ENCODE measurements around the gene SLC6A12.
"Not testable (repeated sequence)": the region's sequence is repeated elsewhere in the genome, so short reads cannot be mapped to it uniquely, and the experiment has no call there.

The SLC6A12 gene

GRCh38 chr12:189622-189962 is 24.4 kb downstream of the SLC6A12 start:
- no peaks in the 10 kb centered on the region for H3K27me3 ChIP-seq (ENCODE audit: insufficient read depth, poor library complexity, severe bottlenecking)
- no peak for DNase-seq (ENCODE audit: low read depth in 1 of 2, low spot score in 1 of 2)
- no peak overlapping the region for H3K27ac ChIP-seq (replicated peaks)
- TF ChIP-seq CTCF (IDR thresholded peaks at IDR 0.05; ENCODE audit: insufficient read depth, low read length) (no peak), SPI1 (IDR thresholded peaks at IDR 0.05; ENCODE audit: borderline replicate concordance, low read depth) (no peak), REST (IDR thresholded peaks at IDR 0.05; ENCODE audit: insufficient replicate concordance, low read depth) (no peak), POLR2AphosphoS5 (IDR thresholded peaks at IDR 0.05; ENCODE audit: low read depth) (no peak), GABPA (IDR thresholded peaks at IDR 0.05; ENCODE audit: low read depth) (no peak)
- no peak overlapping the region for H3K4me3 ChIP-seq (replicated peaks; ENCODE audit: insufficient read depth, low read length)

- Histone ChIP-seq H3K27me3 (ENCODE audit: insufficient read depth, poor library complexity, severe bottlenecking) (no peaks in the 10 kb centered on the region), H3K4me3 (replicated peaks; ENCODE audit: insufficient read depth, low read length) (peak overlapping the region; percentile 33), H3K27ac (replicated peaks) (no peak overlapping the region)
- peak; percentile 32 to 47 for DNase-seq (ENCODE audit: low read depth in 1 of 2, low spot score in 1 of 2)
- no peak for TF ChIP-seq POLR2AphosphoS5 (IDR thresholded peaks at IDR 0.05; ENCODE audit: low read depth)
- TF ChIP-seq REST (IDR thresholded peaks at IDR 0.05; ENCODE audit: insufficient replicate concordance, low read depth) = peak; percentile 24
- peak; percentile 37 for TF ChIP-seq CTCF (IDR thresholded peaks at IDR 0.05; ENCODE audit: insufficient read depth, low read length)
These were observed 24.9 kb downstream of the SLC6A12 start for GRCh38 chr12:188910-189621.

GRCh38 chr12:187986-188909 is 25.7 kb downstream of the SLC6A12 start:
- H3K27me3 ChIP-seq (ENCODE audit: insufficient read depth, poor library complexity, severe bottlenecking); H3K4me3 ChIP-seq (replicated peaks; ENCODE audit: insufficient read depth, low read length); H3K27ac ChIP-seq (replicated peaks); DNase-seq (ENCODE audit: low read depth in 1 of 2, low spot score in 1 of 2): not testable (repeated sequence)

GRCh38 chr12:186006-186625 is 27.8 kb downstream of the SLC6A12 start:
- no peak overlapping the region for H3K4me3 ChIP-seq (replicated peaks; ENCODE audit: insufficient read depth, low read length)
- no peaks in the 10 kb centered on the region for H3K27me3 ChIP-seq (ENCODE audit: insufficient read depth, poor library complexity, severe bottlenecking)
- no peak overlapping the region for H3K27ac ChIP-seq (replicated peaks)
- no peak for DNase-seq (ENCODE audit: low read depth in 1 of 2, low spot score in 1 of 2)
- no peak for TF ChIP-seq GABPA (IDR thresholded peaks at IDR 0.05; ENCODE audit: low read depth)
- TF ChIP-seq SPI1 (IDR thresholded peaks at IDR 0.05; ENCODE audit: borderline replicate concordance, low read depth) = no peak
- no peak for TF ChIP-seq POLR2AphosphoS5 (IDR thresholded peaks at IDR 0.05; ENCODE audit: low read depth)
- TF ChIP-seq REST (IDR thresholded peaks at IDR 0.05; ENCODE audit: insufficient replicate concordance, low read depth) = no peak
- TF ChIP-seq CTCF (IDR thresholded peaks at IDR 0.05; ENCODE audit: insufficient read depth, low read length) = no peak

All from HL-60 (cell line).